RWPE2 (cell line): ENCODE data around the gene CBX4.
A peak's percentile ranks its signal among the peaks of the same experiment; 100 is the strongest.

Source experiments
- ATAC-seq: fragments of 200-7000 bp; cut with Tn5 transposase; 3 replicates; pipeline ENCODE4 v1.9.1; 2021; ENCODE audit warnings: low read depth
- DNase-seq: peaks from one replicate; pipeline ENCODE4 v3.0.0-alpha.2; 2020; ENCODE audit warnings: low spot score
- H3K27ac ChIP-seq: fragments of 450-650 bp; 2 replicates; pipeline ENCODE4 v1.5.1; 2017; ENCODE audit warnings: mild to moderate bottlenecking; ENCODE audit not compliant: poor library complexity, severe bottlenecking
- H3K27me3 ChIP-seq: fragments of 250-450 bp; sonication (Bioruptor Pico); 2 replicates; pipeline ENCODE4 v1.5.1; 2021; ENCODE audit warnings: mild to moderate bottlenecking, moderate library complexity; ENCODE audit not compliant: insufficient read depth, poor library complexity, severe bottlenecking
- H3K36me3 ChIP-seq: fragments of 250-450 bp; sonication (Bioruptor Pico); 2 replicates; pipeline ENCODE4 v1.5.1; 2020; ENCODE audit warnings: low read depth, mild to moderate bottlenecking, moderate library complexity
- H3K4me1 ChIP-seq: fragments of 250-450 bp; sonication (Bioruptor Pico); 2 replicates; pipeline ENCODE4 v1.5.1; 2021; ENCODE audit warnings: mild to moderate bottlenecking, moderate library complexity; ENCODE audit not compliant: insufficient read depth, poor library complexity, severe bottlenecking
- H3K4me3 ChIP-seq: fragments of 250-450 bp; sonication (Bioruptor Pico); 2 replicates; pipeline ENCODE4 v1.5.1; 2021; ENCODE audit warnings: mild to moderate bottlenecking, moderate library complexity; ENCODE audit not compliant: severe bottlenecking
- H3K9me3 ChIP-seq: fragments of 250-450 bp; sonication (Bioruptor Pico); 2 replicates; pipeline ENCODE4 v1.5.1; 2021; ENCODE audit warnings: mild to moderate bottlenecking, moderate library complexity; ENCODE audit not compliant: severe bottlenecking
- CTCF ChIP-seq: fragments of 450-650 bp; IDR thresholded peaks from one replicate; pipeline ENCODE4 v1.5.1; 2017; ENCODE audit warnings: mild to moderate bottlenecking, moderate library complexity; ENCODE audit not compliant: poor library complexity, severe bottlenecking

The CBX4 gene

GRCh38 chr17:79806446-79806760, 32.8 kb downstream of the CBX4 start:
- peaks cover 2% of the 10 kb centered on the region for H3K4me1 ChIP-seq
- no peak for ATAC-seq

GRCh38 chr17:79804856-79805696, 34.2 kb downstream of the CBX4 start:
- peaks cover 95% of the 10 kb centered on the region for H3K27me3 ChIP-seq
- no peak for DNase-seq
- no peak overlapping the region for H3K4me3 ChIP-seq
- no peak overlapping the region for H3K27ac ChIP-seq
- H3K4me1 ChIP-seq = peaks cover 3% of the 10 kb centered on the region
- ATAC-seq = no peak
- no peaks in the 10 kb centered on the region for H3K9me3 ChIP-seq
- H3K36me3 ChIP-seq = no peaks in the 10 kb centered on the region
- no peak for TF ChIP-seq CTCF

More at GRCh38 chr17:79806446-79806760, 32.8 kb downstream of the CBX4 start:
- Histone ChIP-seq H3K4me3 (no peak overlapping the region), H3K27me3 (peaks cover 94% of the 10 kb centered on the region), H3K27ac (no peak overlapping the region), H3K9me3 (no peaks in the 10 kb centered on the region), H3K36me3 (no peaks in the 10 kb centered on the region)
- DNase-seq = no peak
- TF ChIP-seq CTCF = no peak

GRCh38 chr17:79803997-79804855, 35.0 kb downstream of the CBX4 start:
- H3K27ac ChIP-seq = no peak overlapping the region
- ATAC-seq (no peak), DNase-seq (no peak)
- TF ChIP-seq CTCF = no peak
- peaks cover 3% of the 10 kb centered on the region for H3K4me1 ChIP-seq
- H3K36me3 ChIP-seq = no peaks in the 10 kb centered on the region
- H3K27me3 ChIP-seq = peaks cover 100% of the 10 kb centered on the region
- H3K4me3 ChIP-seq = peak overlapping the region; percentile 19
- H3K9me3 ChIP-seq = no peaks in the 10 kb centered on the region

GRCh38 chr17:79803421-79803996, 35.7 kb downstream of the CBX4 start:
- peaks cover 3% of the 10 kb centered on the region for H3K4me1 ChIP-seq
- H3K27me3 ChIP-seq = peaks cover 100% of the 10 kb centered on the region
- no peak for TF ChIP-seq CTCF
- DNase-seq = no peak
- no peak overlapping the region for H3K27ac ChIP-seq
- H3K36me3 ChIP-seq = no peaks in the 10 kb centered on the region
- ATAC-seq = no peak
- H3K4me3 ChIP-seq = no peak overlapping the region
- no peaks in the 10 kb centered on the region for H3K9me3 ChIP-seq
